Esophagus muscularis mucosa (tissue), 4 donors: ENCODE measurements around the gene CAPZB.

Experiments
- CTCF ChIP-seq, 3 experiments: fragments of 200-600 bp in 2 of 3; fragments of 450-650 bp in 1 of 3; sonication (generic) in 2 of 3; IDR thresholded peaks; one replicate each; pipeline ENCODE4 v1.5.1; 2017 to 2019; ENCODE audit warnings: antibody characterized with exemption in 3 of 3, mild to moderate bottlenecking in 2 of 3, moderate library complexity in 1 of 3
- EP300 ChIP-seq: sonication (generic); formaldehyde crosslinking; IDR thresholded peaks from one replicate; pipeline ENCODE4 v1.6.1; 2017; ENCODE audit warnings: antibody characterized with exemption
- POLR2A ChIP-seq: fragments of 450-650 bp; IDR thresholded peaks from one replicate; pipeline ENCODE4 v1.6.1; 2017; ENCODE audit warnings: antibody characterized with exemption, moderate library complexity, mild to moderate bottlenecking, low read depth
- POLR2AphosphoS5 ChIP-seq, 2 donors: sonication (generic); formaldehyde crosslinking; IDR thresholded peaks; one replicate each; pipeline ENCODE4 v1.6.1; 2017; ENCODE audit warnings: antibody characterized with exemption in 2 of 2

DNA sequence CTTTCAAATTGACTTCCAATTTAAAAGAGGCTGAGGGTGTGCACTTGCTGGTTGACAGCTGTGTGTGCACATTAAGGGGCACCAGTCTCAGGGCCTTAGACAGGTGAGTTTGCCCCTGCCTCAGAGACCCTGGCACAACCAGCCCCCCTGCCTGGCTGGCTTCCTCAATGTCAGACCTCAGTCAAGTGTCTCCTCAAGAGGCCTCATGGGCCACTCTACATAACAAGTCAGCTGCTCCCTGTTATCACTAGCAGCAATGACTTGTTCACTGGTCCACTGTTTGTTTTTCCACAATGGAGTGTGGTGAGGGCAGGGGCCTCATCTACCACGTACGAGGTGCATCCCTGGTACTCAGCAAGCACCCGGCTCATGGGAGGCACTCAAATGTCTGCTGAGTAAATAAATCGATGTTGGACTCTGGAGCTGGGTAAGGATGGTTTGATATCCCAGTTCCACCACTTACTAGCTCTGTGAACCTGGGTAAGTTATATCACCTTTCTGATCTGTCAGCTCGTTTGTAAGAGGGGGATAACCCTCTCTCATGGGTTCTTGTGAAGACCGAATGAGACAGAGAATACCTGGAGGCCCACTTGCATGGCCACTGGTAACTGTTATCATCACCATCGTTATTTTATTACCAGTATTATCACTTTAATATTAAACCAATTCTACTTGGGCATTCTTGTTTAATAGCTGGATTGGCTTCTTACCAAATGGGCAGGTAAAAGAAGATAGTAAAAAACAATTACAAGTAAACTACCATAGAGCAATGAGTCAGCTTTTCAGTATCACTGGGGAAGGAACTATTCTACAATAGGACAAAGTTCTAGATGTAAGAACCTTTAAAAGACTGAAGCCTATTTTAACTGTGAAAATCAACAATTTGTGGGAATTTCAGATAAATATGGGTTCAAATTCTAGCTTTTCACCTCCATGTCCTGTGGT is 108.6 kb downstream of the CAPZB start:
- TF ChIP-seq CTCF (IDR thresholded peaks at IDR 0.05) (no peak), EP300 (no peak), POLR2A (no peak), POLR2AphosphoS5 (IDR thresholded peaks at IDR 0.05) (no peak)
